Measurements from ENCODE around the gene NHS.

DNA sequence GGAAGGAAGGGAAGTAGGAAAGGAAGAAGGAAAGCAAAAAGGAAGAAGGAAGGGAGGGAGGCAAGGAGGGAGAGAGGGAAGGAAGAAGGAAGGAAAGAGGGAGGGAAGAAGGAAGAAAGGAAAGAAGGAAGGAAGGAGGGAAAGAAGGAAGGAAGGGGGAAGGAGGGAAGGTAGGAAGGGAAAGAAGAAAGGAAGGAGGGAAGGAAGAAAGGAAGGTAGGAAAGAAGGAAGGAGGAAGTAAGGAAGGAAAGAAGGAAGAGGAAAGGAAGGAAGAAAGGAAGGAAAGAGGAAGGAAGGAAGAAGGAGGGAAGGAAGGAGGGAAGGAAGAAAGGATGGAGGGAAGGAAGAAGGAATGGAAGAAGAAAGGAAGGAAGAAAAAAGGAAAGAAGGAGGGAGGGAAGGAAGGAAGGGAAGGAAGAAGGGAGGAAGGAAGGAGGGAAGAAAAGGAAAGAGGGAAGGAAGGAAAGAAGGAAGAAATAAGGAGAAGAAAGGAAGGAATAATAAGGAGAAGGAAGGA lies 343.7 kb downstream of the NHS start:
- TF ChIP-seq CTCF (IDR thresholded peaks at IDR 0.05; ENCODE audit: insufficient read depth, low read length) (no peak), POLR2AphosphoS5 (IDR thresholded peaks at IDR 0.05; ENCODE audit: low read depth) (no peak), GABPA (IDR thresholded peaks at IDR 0.05; ENCODE audit: low read depth) (no peak), SPI1 (IDR thresholded peaks at IDR 0.05; ENCODE audit: borderline replicate concordance, low read depth) (no peak)
- TF ChIP-seq, protein P1, sequence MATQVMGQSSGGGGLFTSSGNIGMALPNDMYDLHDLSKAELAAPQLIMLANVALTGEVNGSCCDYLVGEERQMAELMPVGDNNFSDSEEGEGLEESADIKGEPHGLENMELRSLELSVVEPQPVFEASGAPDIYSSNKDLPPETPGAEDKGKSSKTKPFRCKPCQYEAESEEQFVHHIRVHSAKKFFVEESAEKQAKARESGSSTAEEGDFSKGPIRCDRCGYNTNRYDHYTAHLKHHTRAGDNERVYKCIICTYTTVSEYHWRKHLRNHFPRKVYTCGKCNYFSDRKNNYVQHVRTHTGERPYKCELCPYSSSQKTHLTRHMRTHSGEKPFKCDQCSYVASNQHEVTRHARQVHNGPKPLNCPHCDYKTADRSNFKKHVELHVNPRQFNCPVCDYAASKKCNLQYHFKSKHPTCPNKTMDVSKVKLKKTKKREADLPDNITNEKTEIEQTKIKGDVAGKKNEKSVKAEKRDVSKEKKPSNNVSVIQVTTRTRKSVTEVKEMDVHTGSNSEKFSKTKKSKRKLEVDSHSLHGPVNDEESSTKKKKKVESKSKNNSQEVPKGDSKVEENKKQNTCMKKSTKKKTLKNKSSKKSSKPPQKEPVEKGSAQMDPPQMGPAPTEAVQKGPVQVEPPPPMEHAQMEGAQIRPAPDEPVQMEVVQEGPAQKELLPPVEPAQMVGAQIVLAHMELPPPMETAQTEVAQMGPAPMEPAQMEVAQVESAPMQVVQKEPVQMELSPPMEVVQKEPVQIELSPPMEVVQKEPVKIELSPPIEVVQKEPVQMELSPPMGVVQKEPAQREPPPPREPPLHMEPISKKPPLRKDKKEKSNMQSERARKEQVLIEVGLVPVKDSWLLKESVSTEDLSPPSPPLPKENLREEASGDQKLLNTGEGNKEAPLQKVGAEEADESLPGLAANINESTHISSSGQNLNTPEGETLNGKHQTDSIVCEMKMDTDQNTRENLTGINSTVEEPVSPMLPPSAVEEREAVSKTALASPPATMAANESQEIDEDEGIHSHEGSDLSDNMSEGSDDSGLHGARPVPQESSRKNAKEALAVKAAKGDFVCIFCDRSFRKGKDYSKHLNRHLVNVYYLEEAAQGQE (IDR thresholded peaks at IDR 0.05; ENCODE audit: insufficient replicate concordance, low read depth) = no peak
